ENCODE data around the gene RAB15. TPM values are rescaled to one million over a fixed set of nuclear protein-coding genes. Genes with fewer than 3 reads are reported as not detected.

Gene RAB15
- total RNA-seq, 1 donor from 2014 or later: 9.0 TPM

DNA sequence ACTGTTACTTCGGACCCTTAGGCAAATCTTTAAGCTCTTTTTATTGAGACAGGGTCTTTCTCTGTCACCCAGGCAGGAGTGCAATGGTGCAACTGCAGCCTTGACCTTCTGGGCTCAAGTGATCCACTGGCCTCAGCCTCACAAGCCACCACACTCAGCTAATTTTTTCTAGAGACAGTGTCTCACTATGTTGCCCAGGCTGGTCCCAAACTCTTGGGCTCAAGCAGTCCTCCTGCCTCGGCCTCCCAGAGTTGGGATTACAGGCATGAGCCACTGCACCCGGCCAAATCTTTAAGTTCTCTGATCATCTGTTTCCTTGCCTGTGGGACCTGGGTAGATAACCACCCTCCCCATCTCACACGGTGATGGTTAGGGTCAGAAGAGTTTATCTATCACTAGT, 27.3 kb downstream of the RAB15 start:
- no peak for DNase-seq
- intact Hi-C loops (cut with micrococcal nuclease): no loop called here
- no peak for ATAC-seq

DNA sequence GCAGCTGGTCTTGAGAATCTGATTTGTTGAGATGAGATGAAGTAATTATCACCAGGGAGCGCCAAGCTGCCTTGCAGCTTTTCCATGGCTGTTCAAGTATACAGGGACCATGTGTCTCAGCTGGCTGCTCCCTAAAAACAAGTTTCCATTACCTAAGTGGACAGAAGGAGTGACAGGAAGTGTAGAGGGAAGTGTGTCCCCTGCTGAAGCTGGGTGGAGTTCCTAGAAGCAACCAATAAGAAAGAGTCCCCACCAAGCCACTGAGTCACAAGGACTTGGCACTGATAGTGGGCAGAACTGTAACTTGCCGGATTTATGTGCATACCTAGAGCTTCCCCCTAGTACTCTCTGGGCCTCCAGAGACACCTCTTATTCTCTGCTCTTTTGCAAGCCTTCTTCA, 28.1 kb downstream of the RAB15 start:
- DNase-seq (no peak), ATAC-seq (peak; percentile 7)
- intact Hi-C loops (cut with micrococcal nuclease): no loop called here

DNA sequence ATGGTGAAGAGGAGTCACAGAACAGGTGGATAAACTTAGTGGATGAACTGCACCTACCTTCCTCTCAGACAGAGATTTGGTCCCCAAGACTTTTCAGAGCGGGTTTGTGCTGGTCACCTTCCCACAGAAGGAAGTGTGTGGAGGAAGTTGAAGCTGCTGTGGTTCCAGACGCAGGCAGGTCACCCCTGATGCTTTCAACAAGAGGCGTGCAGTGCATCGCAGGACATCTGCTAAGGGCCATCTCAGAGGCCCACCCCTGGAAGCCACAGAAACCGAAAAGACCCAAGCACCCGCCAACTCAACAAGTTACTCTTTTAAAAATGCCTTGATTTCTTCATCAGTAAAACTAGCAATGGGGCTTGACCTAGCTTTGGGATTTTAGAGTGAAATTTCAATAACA, 28.6 kb downstream of the RAB15 start:
- intact Hi-C loops (cut with micrococcal nuclease): no loop called here
- DNase-seq (no peak), ATAC-seq (no peak)

DNA sequence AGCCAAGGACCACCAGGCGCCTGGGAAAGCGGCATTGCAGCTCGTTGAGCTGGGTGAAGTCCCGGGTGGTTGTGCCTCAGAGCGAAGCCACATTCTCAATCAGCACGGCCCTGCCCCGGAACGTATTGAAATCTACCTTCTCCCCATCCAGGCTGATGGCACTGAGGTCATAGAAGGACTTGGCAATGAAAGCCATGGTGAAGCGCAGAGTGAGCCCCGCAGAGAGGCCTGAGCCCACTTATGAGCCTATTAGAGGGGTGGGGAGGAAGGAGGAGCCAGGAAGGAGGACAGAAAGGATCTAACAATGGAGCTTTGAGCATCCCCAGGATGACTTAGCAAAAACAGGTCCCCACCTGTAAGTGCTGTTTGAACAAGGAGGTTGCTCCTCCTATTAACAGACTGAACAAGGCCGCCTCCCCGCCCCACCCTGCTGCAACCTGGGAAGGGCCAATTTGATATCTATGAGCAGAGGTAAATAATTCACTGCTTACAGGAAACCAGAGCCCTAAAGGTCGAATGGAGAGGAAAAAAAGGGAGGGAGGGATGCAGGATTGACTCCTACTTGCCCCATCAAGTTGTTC, 29.5 kb downstream of the RAB15 start, which contains the start of gene GPX2:
GPX2 (minus strand) TSS at position 215 of the 581 bp plus-strand sequence; CDS start at position 196, 19 bp downstream.
- DNase-seq: no peak
- intact Hi-C loops (cut with micrococcal nuclease): no loop called here
- no peak for ATAC-seq

DNA sequence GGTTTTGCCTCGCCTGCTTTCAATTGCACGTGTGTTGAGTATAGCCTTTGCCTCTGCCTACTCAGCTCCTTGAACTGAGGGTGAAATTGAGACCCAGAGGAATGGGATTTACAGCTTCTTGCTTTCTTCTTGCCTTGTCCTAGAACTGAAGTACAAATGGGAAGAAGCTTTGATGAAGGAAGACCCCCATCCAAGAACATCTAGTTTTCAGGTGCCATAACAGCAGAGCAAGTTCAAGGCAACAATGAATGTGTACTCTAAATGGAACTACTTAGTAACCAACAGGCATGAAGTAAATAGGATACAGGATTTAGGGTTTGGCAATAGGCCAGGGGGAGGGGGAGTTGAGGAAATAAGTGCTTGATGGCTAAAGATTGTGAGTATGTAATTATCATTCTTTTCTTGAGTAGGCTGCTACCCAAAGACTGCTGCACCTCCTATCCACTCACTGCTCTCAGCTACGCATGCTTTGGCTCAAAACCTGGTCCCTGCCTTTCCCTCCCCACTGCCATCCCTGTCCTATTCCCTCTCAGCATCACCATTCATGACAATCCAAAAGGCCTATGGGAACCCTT, 31.7 kb downstream of the RAB15 start:
- intact Hi-C loops (cut with micrococcal nuclease): no loop called here
- DNase-seq (no peak), ATAC-seq (no peak)

DNA sequence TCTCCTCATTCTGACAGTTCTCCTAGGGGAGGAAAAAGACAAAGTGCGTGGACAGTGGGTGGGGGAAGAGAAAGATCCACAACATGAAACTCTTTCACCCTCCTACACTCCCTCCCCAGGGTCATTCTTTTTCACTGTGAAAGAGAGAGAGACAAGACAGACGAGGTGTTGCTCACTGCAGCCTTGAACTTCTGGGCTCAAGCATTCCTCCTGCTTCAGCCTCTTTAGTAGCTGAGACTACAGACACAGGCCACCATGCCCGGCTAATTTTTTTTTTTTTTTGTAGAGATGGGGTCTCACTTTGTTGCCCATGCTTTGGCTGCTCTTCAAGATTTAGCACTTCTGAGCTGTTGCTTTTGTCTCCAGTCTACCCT, 32.3 kb downstream of the RAB15 start:
- DNase-seq (no peak), ATAC-seq (no peak)
- intact Hi-C loops (cut with micrococcal nuclease): no loop called here

DNA sequence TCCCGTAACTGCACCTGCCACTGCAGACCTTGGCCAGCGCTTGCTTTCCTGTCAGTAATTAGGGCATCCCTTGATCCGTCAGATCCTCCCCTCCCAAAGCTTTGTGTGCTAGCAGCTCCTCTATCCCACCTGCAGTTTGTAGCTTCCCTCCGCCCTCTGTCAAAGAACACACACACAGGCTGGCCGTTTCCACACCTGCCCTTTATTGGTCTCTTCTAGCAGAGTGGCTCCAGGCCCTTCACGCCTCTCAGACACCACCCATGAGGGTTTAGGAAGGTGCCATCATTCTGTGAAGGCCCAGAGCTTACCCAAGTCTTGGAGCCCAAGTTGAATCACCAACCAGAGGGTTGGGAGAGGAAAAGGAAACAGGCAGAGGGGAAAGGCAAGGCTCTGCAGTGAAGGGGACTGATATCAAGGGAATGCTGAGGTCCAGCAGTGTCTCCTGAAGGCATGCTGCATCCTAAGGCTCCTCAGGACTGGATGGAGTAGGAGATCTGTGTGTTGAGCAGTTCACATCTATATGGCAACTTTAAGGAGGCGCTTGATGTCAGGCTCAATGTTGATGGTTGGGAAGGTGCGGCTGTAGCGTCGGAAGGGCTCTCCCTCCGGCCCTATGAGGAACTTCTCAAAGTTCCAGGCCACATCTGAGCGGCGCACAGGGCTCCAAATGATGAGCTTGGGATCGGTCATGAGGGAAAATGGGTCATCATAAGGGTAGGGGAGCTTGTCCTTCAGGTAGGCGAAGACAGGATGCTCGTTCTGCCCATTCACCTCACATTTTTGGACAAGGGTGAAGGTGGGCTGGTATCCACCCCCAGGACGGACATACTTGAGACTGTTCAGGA, 32.9 kb downstream of the RAB15 start:
- DNase-seq (no peak), ATAC-seq (no peak)
- intact Hi-C loops (cut with micrococcal nuclease): no loop called here

DNA sequence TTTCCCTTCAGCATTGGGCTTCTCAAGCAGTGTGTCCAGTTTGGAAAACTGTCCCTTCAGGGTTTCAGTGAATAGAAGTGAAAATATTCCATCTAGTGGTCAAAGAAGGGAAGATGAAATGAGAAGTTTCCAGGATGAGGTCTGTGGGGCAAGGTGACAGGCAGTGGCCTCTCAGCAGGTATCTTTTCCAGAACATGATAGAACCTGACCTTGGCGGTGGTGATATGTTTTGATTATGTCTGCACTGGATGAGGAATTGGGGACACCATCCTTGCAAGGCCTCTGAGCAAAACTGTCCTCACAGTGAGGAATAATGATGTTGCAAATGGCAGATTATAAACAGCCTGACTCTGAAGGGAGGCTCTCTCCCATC, 34.3 kb downstream of the RAB15 start:
- DNase-seq (no peak), ATAC-seq (peak; percentile 39)
- intact Hi-C loops (cut with micrococcal nuclease): no loop called here

DNA sequence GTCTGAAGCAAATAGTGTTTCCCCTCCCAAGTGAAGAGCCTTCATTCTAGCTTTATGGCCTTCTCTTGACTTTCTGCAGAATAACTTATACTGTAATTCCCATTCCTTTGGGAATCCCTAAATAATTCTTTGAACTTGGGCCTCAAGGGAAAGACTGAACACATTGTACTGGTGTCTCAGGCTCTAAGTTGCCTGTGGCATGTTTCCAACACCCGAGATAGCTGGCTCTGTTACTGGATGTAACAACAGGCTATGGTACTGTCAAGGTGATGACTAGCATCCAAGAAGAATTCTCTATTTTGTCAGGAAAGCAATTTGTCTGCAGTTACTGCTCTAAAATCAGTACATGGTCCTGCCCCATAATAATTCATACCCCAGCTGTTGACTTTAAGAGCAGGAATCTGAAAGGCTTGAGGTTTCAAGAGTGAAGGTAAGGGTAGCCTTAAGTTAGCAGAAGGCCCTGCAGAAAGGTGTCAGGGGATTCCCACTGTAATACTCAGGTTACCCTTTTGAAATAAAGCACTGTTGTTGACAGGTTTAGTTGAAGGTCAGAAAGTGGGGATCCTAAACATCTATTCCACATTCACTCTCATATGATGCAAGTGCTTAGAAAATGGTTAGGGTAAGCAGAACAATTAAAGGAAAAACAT, 34.8 kb downstream of the RAB15 start:
- DNase-seq (peak; percentile 46), ATAC-seq (peak; percentile 85)
- intact Hi-C loops (cut with micrococcal nuclease): no loop called here

DNA sequence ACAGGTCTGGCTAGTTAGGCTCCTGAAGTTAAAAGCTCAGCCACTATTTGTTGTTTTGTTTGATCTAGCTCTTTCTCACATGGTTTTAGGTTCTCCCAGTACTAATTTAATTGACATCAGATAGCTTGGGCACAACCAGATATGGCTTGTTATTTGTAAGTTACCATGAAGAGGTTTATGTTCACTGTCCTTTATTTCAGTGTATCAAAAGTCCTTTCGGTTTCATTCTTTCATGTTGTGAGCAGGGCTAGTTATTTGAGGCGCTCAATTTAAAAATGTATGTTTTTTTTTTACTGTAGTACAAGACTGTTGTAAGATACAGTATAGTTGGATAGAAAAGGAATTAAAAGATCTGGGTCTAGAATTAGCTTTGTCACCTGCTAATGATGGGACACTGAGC, 36.6 kb downstream of the RAB15 start:
- intact Hi-C loops (cut with micrococcal nuclease): no loop called here
- ATAC-seq (no peak), DNase-seq (no peak)

DNA sequence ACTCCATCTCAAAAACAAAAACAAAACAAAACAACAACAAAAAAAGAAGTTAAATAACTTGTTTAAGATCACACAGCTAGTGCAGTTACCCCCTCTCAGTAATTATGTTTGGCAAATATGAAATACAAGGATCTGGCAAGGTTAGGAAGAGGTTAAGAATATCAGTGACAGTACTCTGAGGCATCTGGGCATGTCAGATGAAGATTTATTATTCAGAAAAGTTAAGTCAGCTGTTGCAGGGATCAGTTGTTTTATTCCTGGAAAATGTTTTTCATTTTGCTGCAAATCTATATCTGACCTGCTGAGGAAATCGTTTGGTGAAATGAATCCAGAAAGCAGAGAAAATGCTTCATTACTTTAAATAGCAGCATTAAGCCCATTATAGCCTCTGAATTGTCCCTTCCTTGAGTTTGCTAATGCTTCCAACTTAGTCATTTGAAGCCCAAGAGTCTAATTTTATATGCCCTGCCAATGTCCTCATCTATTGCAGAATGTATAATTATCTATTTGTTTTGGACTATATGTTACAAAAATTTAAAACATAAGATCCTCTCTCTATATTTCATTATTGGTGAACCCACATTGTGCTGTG, 37.7 kb downstream of the RAB15 start:
- no peak for DNase-seq
- intact Hi-C loops (cut with micrococcal nuclease): no loop called here
- ATAC-seq: no peak

DNA sequence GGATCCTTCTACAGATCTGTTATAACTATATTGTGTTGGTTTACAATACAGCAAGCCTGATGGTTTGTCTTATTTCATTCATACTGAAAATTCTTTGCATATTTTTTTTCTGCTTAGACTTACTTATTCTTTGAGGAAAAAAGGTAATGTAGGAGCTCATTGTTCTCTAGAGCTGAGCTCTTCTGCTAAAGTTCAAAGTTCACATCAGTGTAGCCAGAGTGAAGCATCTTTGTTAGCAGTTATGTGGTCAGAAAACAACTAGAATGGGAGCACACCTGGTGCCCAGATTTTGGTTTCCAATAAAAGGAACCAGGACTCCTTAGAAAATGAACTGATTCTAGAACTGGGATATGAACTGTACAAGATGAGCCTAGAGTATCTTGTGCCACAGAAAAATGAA, 39.9 kb downstream of the RAB15 start:
- intact Hi-C loops (cut with micrococcal nuclease): no loop called here
- no peak for ATAC-seq
- no peak for DNase-seq

DNA sequence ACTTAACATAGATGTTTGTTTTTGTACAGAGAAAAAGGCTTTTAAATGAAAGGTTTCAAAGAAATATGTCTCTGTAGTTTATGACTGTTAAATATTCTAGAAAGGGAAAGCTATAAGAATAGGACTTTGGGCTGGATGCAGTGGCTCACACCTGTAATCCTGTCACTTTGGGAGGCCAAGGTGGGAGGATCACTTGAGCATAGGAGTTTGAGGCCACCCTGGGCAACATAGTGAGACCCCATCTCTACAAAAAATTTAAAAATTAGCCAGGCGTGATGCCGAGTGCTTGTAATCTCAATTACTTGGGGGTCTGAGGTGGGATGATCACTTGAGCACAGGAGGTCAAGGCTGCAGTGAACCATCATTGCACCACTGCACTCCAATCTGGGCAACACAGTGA, 41.0 kb downstream of the RAB15 start:
- intact Hi-C loops (cut with micrococcal nuclease): no loop called here
- DNase-seq (no peak), ATAC-seq (no peak)

DNA sequence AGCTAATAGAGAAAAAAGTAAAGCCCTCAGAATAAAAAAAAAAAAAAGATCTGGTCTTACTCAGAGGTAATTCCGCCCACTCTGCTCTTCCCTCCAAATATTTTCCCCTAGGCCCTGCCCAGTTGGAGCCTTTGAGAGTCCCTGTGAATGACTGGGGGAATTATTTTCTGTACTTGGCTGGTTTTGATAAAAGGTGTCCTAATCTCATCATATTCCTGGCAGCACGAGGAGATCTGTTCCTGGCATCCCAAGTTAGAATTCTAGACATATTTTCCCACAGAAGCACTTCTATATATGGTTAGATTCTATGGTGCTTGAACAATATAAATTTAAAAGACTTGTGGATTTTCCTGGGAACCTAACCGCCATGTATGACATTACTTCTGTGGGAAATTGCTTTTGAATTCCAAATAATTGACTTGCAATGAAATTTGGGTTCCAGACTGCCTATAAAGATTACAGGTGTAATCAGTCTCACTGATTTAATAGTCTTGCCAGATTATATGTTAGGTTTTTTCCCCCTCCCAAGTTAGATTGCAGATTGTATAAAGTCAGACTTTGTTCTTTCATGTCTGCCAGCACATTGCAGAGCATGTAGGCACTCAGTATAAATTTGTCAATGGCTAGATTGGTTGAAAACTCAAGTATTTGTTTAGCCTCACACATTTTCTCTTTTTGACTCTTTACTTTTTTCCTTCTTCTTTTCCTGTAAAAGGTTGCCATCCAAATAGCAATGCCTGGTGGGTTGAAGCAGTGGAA, 41.9 kb downstream of the RAB15 start:
- intact Hi-C loops (cut with micrococcal nuclease): no loop called here
- ATAC-seq (peak; percentile 81), DNase-seq (no peak)

DNA sequence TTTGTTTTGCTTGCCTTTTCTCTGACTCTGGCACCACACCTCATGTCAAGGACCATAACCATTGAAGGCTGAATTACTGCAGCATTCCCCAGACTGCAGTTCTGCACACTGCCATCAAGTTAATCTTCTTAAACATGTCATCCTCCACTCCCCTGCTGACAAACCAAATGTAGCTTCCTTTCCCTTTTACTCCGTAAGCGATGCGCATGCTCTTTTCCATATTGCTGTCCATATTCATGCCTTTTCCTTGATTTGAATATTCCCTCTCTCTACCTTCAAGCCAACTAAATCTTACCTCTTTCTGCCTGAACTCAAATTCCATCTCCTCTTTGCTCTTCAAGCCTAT, 43.1 kb downstream of the RAB15 start:
- intact Hi-C loops (cut with micrococcal nuclease): no loop called here

DNA sequence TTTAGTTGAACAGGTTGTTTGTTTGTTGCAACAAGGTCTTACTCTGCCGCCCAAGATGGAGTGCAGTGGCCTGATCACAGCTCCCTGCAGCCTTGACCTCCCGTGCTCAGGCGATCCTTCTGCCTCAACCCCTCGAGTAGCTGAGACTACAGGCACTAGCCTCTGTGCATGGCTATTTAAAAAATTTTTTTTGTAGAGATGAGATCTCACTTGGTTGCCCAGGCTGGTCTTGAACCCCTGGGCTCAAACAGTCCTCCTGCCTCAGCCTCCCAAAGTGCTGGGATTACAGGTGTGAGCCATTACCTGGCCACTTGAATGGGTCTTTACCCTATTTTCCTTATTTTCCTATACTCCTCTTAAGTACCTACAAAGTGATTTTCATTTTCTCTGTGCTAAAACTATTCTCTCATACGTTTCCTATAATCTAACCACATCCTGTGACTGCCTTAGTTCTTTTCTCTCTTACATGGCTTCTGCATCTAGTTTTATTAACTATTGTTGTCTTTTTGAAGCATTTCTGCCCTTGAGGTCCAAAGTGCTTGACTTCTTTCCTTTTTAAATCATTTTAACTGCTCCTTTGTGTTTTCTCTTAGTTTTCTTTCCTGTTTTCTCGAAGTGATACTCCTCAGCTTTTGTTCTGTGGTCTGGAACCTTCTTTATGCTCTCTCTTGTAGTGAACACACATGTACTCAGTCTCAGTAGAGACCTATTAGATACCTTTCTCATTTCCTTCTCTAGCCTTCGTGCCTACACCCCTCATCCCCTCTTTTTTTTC, 43.7 kb downstream of the RAB15 start:
- ATAC-seq (no peak), DNase-seq (no peak)
- intact Hi-C loops (cut with micrococcal nuclease): no loop called here

More for the DNA sequence above, 43.1 kb downstream of the RAB15 start:
- no peak for DNase-seq
- ATAC-seq: no peak

DNA sequence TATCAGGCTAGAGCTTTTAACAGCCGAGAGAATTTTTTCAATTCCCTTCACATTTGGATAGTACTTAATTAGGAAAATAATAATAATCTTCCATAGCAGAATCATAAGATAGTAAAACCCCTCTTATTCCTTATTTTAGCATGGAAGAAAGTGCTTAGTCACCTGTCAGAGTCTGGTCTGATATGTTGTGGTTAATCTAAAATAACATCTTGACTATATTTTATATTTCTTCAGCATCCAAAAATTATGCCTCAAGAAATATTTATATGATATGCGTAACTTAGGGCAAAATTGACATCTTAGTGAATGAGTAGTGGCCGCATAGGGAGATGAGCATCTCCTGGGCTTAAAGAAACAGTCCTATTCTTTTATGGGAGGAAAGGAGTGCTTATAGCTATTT, 45.1 kb downstream of the RAB15 start:
- DNase-seq (no peak), ATAC-seq (no peak)
- intact Hi-C loops (cut with micrococcal nuclease): no loop called here

DNA sequence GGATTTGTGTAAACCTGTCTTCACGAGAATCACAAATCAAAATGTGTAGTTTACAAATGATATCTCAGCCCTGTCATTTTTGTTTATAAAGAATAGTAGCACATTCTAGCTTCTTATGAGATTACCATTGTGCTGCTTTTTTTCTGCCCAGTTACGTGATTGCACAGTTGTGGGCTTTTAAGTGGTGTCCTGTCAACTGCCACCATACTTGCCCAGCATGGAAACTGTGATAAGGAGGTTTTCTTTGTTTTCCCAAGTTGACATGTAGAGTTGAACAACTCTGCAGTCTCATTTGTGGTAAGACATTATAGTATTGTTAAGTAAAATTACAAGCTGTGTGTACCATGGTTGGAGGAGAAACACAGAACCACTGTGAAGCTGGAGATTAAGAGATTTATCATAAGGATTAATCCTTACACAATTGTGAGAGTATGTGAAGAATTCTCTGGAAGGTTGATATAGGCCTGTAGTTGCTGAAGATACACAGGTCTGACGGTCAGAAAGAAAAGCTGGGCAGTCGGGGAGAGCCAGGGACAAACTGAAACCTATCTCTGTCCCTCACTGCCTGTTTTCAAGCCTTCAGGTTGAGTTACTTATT, 45.6 kb downstream of the RAB15 start:
- intact Hi-C loops (cut with micrococcal nuclease): no loop called here
- no peak for ATAC-seq
- no peak for DNase-seq
